DOHH2 (cell line): ENCODE measurements around the gene CTRL.

ENCODE experiments used
- CTCF ChIP-seq: fragments of 200-600 bp; sonication (generic); IDR thresholded peaks from one replicate; pipeline ENCODE4 v1.5.1; 2014; ENCODE audit warnings: antibody characterized with exemption, mild to moderate bottlenecking, low read depth, low read length; ENCODE audit not compliant: poor library complexity, severe bottlenecking
- EZH2phosphoT487 ChIP-seq: fragments of 200-600 bp; sonication (generic); IDR thresholded peaks from 2 replicates; pipeline ENCODE4 v1.6.1; 2017; ENCODE audit warnings: borderline replicate concordance, mild to moderate bottlenecking, antibody characterized with exemption, low read length, moderate library complexity, mixed read lengths

- TF ChIP-seq CTCF (no peak), EZH2phosphoT487 (no peak)
These were observed 43.9 kb upstream of the CTRL start for GRCh38 chr16:67975321-67976105.
